Mucosa of descending colon (tissue), 3 donors: Measurements from ENCODE around the gene NME9. TPM values are rescaled to one million over a fixed set of nuclear protein-coding genes. Genes with fewer than 3 reads are reported as not detected.

Experiments
- ATAC-seq: fragments of 200-7000 bp; cut with Tn5 transposase; one replicate; pipeline ENCODE4 v1.9.1; 2020; ENCODE audit warnings: mild to moderate bottlenecking, moderate library complexity
- DNase-seq, 3 donors: peaks; one replicate each; pipeline ENCODE4 v3.0.0-alpha.2; 2020
- H3K36me3 ChIP-seq: fragments of 200-600 bp; one replicate; pipeline ENCODE4 v1.8.0; 2021; ENCODE audit warnings: low read depth, mild to moderate bottlenecking
- H3K4me1 ChIP-seq: fragments of 200-600 bp; one replicate; pipeline ENCODE4 v1.8.0; 2021; ENCODE audit warnings: low read depth, mild to moderate bottlenecking
- H3K4me3 ChIP-seq: fragments of 200-600 bp; one replicate; pipeline ENCODE4 v1.8.0; 2021; ENCODE audit warnings: mild to moderate bottlenecking
- H3K9me3 ChIP-seq: fragments of 200-600 bp; one replicate; pipeline ENCODE4 v1.8.0; 2021; ENCODE audit warnings: mild to moderate bottlenecking
- intact Hi-C, 2 donors: fragments of 100-400 bp; cut with DNase I in 1 of 2; cut with micrococcal nuclease in 1 of 2; formaldehyde crosslinking; loops; one replicate each; pipeline versions ENCODE4 v1.11.0 to v1.11.1; 2022; cut with DNase I, micrococcal nuclease
- total RNA-seq, 3 donors: library from RNA; stranded (reverse); fragmentation: NEBNext Ultra II Directional in 2 of 3; extraction: Animal tissue kit (Norgen Biotek cat#: 25700) in 2 of 3; gene quantifications; one replicate each; pipeline versions ENCODE4 v1.2.1 to v1.2.4, GENCODE V29; 2021 to 2023
- TF ChIP-seq, protein P1 (sequence below): fragments of 200-600 bp; IDR thresholded peaks from one replicate; pipeline ENCODE4 v1.8.0; 2022; ENCODE audit warnings: antibody characterized with exemption, mild to moderate bottlenecking
- donor health status: DM: no; HTN: no; CAD: no; lungs with moderate emphysema.
- donor health status: DM: no; HTN: no; CAD: no.
- donor health status: DM: no; HTN: yes; CAD: no.

NME9 gene
- total RNA-seq, 3 donors from 2014 or later: 0.41 TPM; not detected in 2

DNA sequence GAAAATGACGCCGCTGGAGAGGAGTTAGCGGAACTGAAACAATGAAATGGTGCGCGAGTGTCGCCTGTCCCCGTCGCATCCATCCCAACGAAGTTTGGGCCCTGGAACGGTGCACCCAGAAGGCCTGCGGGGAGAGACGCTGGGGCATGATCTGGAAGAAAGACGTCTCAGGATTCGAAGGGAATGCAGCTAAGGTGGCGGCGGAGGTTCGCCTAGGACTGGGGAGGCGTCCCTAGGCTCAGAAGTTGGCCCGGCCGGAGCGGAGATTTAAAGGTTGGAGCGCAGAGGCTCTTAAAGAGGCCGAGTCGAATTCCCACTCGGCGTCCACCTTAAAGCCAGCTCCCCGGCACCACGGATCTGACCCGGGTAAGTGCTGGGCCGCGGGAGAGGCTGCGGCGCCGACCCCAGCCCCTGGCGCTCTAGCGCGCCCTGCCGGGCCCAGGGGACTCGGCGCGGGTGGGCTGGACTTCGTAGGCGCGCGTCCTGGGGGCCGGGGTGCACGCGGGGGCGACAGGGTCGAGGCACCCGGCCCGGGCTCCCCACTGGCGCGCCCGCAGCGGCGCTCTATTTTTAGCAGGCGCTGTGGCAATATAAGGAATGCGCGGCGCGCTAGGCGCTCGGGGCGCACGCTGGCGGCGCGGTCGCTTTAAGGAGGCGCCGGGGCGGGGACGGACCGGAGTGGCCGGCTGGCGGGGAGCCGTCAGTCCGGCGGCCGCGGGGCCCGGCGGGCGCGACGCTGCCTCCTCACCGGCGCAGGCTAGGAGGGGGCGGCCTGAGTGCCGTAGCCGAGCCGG, 18.5 kb upstream of the NME9 start, which contains the start of gene MRAS:
Gene MRAS (plus strand): TSS at position 620 of the 794 bp plus-strand sequence. CDS start 24,305 bp downstream, outside the sequence.
- peak in 2 of 3 donors; percentile 65 to 77 for DNase-seq
- intact Hi-C loops: no loop called here
- H3K4me1 ChIP-seq: peaks cover 3% of the 10 kb centered on the region
- TF ChIP-seq, protein P1, sequence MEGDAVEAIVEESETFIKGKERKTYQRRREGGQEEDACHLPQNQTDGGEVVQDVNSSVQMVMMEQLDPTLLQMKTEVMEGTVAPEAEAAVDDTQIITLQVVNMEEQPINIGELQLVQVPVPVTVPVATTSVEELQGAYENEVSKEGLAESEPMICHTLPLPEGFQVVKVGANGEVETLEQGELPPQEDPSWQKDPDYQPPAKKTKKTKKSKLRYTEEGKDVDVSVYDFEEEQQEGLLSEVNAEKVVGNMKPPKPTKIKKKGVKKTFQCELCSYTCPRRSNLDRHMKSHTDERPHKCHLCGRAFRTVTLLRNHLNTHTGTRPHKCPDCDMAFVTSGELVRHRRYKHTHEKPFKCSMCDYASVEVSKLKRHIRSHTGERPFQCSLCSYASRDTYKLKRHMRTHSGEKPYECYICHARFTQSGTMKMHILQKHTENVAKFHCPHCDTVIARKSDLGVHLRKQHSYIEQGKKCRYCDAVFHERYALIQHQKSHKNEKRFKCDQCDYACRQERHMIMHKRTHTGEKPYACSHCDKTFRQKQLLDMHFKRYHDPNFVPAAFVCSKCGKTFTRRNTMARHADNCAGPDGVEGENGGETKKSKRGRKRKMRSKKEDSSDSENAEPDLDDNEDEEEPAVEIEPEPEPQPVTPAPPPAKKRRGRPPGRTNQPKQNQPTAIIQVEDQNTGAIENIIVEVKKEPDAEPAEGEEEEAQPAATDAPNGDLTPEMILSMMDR: no peak
- ATAC-seq: peak; percentile 88
- H3K36me3 ChIP-seq: no peaks in the 10 kb centered on the region
- H3K9me3 ChIP-seq: no peaks in the 10 kb centered on the region
- peak within 1 kb of the TSS; percentile 36 for H3K4me3 ChIP-seq

DNA sequence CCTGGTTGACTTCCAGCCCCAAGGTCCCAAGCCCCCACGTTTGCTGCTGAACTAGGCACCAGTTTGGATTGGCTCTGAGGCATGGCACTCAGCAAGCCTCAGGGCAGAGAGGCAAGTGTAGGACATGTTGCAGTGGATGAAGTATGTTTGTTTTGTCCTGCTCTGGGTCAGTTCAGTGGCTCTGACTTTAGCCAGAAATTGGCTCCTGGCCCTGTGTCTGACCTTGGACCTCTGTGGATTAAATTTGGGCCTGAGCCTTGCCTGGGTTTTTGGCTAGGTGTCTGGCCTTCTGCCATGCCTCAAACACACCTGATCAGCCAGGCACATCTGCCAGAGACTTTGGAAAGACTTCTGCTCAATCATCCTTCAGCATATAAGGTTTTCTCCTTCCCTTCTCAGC, 15.1 kb upstream of the NME9 start:
- TF ChIP-seq, protein P1: no peak
- Histone ChIP-seq H3K4me3 (no peak overlapping the region), H3K9me3 (no peaks in the 10 kb centered on the region), H3K36me3 (no peaks in the 10 kb centered on the region), H3K4me1 (peaks cover 3% of the 10 kb centered on the region)
- ATAC-seq (no peak), DNase-seq (no peak)
- intact Hi-C loops: no loop called here

DNA sequence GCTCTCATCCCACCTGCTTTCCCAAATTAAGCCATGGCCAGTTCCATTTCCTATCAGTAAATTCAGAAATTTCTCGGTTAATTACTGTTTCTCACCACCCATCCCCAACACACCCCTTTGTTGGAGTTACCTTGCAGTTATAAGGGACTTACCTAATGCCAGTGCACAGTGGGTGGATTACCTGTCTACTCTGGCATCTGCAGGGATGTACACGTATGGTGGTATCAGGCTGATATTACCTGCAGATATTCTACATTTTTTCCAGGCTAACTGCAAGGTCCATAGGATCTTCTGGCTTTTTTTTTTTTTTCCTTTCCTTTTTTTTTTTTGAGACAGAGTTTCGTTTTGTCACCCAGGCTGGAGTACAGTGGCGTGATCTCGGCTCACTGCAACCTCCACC, 10.9 kb upstream of the NME9 start:
- TF ChIP-seq, protein P1: no peak
- Histone ChIP-seq H3K9me3 (no peaks in the 10 kb centered on the region), H3K36me3 (no peaks in the 10 kb centered on the region), H3K4me3 (no peak overlapping the region), H3K4me1 (no peaks in the 10 kb centered on the region)
- ATAC-seq (no peak), DNase-seq (no peak)
- intact Hi-C loops: no loop called here

DNA sequence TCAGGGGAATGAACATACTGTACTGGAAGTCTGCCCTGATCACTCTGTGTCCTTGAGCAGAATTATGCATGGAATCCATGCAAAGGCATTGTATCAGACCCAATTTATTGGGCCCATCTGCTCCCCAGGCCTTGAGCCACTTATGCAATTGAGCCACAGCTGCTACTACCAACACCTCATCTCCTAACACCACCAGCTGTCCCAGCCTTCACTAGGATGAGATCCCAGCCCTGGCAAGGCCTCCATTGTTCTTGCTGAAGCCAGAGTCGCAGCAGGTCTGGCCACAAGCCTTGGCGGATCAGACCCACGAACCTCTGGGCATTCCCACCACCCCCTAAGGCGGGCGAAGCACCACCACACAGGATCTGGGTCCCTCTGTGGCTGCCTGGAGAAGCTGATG, 9.2 kb upstream of the NME9 start:
- Histone ChIP-seq H3K36me3 (no peaks in the 10 kb centered on the region), H3K9me3 (no peaks in the 10 kb centered on the region), H3K4me3 (no peak overlapping the region), H3K4me1 (no peaks in the 10 kb centered on the region)
- TF ChIP-seq, protein P1: no peak
- DNase-seq: no peak
- ATAC-seq: no peak
- intact Hi-C loops: no loop called here

DNA sequence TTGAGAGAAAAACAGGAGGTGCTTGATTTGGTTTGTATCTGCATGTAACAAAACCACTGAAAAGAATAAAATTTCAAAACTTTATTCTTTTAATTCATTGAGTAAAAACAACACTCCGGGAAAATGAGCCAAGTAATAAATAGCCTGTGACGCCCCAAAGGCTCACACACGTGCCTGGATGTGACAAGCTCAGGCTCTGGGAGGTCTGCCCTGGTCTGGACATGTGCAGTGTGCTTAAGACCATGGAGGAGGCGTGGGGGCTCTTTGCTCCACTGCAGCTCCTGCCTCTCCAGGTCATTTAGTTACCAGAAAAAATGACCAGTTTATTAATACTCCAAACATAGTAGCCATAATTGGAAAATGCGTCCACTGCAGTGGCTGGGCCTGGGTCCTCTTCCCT, 8.6 kb upstream of the NME9 start:
- ATAC-seq (no peak), DNase-seq (no peak)
- Histone ChIP-seq H3K36me3 (no peaks in the 10 kb centered on the region), H3K4me3 (no peak overlapping the region), H3K9me3 (no peaks in the 10 kb centered on the region), H3K4me1 (no peaks in the 10 kb centered on the region)
- intact Hi-C loops: no loop called here
- TF ChIP-seq, protein P1: no peak
